GM21529 (cell line): ENCODE data around the gene PUSL1.

ENCODE experiments used
- ATAC-seq: cut with Tn5 transposase; IDR thresholded peaks from one replicate; pipeline ENCODE4 v1.9.1; 2021; ENCODE audit not compliant: unreplicated experiment

Gene PUSL1

DNA sequence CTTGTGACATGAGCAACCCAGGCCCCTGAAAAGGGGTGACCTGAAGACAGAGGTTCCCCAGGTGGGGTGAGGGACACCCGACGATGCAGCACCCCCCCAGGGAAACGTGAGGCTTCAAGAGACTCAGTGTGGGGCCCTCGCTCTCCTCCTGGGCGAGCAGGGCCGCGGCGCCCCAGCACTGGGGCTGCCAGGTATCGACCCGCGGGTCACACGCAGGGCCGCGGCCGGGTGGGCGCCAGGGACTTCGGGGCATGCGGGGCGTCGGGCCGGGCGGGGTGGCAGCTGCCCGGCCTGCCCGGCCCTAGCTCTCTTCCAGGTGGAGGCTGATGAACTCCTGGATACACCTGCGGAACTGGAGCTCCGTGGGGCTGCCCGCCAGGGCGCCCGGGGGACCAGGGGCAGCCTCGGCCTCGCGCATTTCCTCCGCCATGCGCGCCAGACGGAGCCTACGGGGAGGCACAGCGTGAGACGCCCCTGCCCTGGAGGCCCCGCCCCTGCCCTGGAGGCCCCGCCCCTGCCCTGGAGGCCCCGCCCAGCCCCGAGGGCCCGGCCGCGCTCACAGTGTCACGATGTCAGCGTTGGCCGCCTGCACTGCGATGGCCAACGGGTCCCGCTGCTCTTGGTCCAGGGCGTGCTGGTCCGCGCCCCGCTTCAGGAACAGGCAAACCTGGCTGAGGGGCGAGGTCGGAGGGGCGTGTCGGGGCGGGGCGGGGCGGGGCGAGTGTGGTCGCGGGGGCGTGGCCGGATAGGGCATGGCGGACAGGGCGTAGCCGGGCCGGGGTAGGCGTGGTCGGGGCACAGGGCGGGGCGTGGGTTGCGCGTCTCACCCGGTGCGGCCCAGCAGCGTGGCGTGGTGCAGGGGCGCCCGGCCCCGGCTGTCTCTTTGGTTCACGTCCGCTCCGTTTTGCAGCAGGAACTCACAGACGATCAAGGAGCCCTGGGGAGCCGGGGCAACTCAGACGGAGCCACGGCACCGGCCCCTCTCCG is 14.8 kb upstream of the PUSL1 start:
- ATAC-seq, result no peak

- ATAC-seq, result no peak
These were observed 14.0 kb upstream of the PUSL1 start for GRCh38 chr1:1294250-1294890.

DNA sequence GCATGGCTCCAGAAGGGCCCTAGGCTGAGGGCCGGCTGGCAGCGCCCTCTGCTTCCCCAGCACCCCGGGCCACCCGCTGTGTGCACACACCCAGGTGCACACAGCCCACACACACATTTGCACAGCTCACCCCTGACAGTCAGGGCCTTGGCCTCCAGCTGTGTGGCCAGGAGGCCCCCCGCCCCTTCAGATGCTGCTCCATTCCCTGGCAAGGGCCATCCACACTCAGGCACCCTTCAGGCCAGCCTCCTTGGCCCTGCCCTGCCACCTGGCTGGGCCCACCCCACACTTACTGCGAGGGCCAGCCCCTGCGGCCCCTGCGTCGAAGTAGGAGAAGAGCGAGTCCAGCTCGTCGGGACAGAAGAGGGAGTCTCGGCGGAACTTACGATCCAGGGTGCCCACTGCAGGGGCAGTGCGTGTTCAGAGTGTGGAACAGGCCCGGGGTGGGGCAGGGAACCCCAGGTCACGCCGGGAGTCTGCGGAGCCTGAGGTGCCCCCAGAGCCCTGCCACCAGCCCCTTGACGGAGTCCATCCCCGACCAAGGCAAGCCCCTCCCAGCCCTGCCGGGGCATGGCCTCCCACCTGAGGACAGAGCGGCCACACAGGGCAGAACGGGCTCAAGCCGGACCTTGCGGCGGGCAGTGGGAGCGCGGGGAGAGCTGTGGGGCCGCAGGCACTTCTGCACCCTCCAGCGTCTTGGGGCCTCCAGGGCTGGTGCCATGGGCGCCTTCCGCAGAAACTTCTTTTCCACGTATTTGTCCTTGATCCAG is 13.1 kb upstream of the PUSL1 start:
- ATAC-seq, result no peak

DNA sequence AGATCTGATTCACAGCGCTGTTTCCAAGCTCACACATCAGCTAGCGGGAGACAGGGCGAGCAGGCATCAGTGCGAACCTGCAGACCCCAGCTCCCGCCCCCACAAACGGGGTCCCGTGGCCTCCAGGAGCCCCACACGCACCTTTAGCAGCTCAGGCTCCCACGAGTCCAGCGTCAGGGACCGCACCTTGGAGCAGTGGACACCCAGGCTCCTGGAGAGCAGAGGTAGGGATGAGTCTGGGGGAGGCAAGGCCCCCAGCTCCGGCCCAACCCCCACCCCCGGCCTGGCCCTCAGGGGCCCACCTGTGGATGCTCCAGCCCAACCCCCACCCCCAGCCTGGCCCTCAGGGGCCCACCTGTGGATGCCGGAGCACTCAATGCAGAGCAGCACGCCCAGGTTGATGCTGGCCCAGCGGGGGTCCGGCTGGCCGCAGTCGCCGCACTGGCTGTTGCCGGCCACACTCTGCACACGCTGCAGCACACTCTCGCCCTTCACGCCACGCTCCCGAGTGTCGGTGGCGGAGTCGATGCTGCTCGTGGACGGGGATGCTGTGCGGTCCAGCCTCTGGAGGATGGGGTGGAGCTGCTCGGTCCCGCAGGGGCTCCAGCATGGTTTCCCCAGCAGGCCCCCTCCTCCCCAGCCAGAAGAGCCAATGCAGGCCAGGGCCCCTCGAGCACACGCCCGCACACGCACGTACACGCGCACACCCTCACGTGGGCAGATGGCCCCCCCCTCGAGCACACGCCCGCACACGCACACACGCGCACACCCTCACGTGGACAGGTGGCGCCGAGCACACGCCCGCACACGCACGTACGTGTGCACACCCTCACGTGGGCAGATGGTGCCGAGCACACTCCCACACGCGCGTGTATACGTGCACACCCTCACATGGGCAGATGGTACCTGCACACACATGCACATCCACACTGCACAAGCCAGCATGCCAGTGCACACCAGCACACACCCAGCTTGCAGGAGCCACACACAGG is 12.0 kb upstream of the PUSL1 start:
- no peak for ATAC-seq

DNA sequence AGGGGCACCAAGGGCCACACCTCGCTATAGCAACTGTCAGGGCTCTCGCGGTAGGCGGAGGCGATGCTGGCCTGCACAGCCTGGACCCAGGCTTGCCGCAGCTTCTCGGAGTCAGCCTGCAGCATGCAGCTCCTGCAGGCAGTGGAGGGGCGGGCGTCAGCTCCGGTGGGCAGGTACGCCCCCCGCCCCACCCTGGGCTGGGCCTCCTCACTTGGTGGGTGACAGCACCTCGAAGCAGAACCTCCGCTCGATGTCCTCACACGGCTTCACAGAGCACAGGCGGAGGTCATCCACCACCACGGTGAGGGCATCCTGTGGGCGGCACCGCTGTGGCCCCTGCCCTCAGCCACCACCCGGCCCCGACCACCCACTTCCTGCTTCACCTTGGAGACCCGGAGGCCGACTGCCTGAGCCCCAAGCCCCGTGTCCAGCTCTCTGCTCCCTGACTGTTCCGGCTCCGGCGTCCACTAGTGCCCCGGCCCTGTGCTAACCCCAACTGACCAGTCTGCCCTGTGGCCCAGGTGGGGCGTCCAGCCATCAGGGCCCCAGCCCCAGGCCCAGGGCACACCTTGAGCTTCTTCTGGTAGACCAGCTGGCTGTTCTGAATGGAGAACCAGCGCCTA is 10.5 kb upstream of the PUSL1 start:
- no peak for ATAC-seq

DNA sequence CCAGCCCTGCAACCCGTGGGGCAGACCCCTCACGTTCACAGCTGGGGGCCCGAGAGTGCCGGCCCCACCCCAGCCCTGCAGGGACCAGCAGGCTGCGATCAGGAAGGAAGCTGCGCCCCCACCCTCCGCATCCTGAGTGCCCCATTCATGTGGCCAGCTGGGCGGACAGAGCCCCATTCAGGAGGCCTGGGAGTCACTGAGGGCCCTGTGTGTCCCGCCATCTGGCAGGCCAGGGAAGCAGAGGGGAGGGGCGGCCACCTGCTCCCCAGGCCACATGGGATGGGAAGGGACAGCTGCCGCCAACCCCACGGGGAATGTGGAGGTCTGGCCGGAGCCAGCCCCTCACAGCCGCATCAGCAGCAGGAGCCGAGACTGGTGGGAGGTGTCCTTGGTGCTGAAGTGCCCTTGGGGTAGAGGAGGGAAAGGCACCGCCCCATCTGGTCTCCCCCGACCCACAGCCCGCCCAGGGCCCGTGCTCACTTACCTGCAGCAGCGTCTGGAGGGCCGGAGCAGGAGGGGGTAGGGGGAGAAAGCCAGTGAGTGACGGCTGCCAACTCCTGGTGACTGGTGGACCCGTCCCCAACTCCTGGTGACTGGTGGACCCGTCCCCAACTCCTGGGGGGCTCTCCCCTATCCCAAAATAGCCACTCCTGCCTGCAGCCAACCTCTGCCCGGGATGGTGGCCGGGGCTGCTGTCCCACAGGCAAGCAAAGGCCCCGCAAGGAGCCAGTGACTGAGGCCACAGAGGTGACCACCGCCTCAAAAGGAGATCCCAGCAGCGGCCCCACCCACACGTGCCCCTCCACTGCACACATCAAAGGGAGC is 9.3 kb upstream of the PUSL1 start:
- ATAC-seq, result no peak

DNA sequence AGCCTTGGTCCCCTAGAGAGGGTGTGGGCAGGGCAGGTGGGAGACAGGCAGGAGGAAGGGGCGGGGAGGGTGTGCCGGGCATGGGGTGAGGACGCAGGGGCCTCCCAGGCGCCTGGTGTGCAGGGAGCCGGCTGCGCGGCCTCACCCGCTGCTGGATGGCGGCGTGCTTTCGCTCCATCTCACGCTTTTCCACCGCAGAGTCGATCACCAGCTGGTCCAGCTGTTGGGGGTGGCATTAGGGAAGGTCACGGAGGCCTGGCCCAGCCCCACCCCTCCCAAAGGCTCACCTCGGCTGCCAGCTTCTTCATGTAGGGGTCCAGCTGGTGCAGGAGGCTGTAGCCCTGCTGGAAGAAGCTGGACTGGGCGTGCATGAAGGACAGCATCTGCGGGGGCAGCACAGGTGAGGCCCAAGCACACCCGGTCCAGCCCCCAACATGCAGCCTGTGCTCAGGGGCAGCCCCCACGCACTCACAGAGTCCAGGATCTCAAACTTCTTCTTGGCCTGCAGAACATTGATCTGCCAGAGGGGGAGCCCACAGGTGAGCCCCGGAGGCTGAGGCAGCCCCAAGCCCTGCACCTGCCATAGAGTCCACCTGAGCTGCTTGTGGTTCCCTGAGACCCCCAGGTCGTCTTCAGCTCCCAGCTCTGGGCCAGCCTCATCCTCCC is 8.6 kb upstream of the PUSL1 start:
- no peak for ATAC-seq

- no peak for ATAC-seq
These were observed 8.1 kb upstream of the PUSL1 start for GRCh38 chr1:1300352-1300739.

GRCh38 chr1:1302006-1302430 is 6.4 kb upstream of the PUSL1 start:
- no peak for ATAC-seq

DNA sequence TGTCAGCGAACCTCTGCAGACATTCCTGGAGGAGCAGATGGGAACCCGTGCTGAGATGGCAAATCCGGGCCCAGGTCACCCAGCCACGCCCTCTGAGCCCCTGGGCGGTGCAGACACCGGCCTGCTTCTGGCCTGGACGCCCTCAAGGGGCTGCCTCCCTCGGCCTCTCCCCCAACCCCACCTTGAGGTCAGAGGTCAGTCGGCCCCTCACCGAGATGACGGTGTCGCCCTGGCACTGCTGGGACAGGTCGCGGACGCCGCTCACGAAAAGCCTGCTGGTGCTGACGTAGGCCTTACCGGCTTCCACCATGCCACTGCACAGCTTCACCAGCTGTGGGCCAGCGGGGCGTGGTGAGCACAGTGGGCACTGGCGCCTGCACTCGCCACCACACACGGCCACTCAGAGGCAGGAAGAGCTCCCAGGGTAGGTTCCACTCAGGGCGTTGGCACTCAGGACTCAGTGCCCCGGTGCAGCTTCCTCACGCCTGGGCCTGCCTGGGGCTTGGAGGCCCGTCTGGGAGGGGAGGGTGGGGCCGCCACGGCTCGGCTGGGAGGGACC is 5.4 kb upstream of the PUSL1 start:
- no peak for ATAC-seq

DNA sequence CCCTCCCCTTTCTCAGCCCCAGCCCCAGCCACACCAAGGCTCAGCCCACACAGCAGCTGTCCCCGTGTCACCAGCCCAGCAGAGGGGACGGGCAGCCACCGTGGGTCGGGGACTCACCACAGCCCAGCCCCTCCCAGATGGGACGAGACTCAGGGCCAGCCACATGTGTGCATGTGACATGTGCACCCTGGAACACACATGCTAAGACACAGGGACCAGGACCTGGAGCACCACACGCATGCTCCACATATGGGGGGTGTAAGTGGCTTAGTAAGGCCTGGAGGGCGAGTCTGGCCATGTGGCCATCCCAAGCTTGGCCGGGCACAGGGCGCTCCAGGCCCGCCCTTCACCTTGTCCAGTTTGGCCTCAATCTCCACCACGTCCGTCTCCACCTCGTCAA is 4.7 kb upstream of the PUSL1 start:
- no peak for ATAC-seq

DNA sequence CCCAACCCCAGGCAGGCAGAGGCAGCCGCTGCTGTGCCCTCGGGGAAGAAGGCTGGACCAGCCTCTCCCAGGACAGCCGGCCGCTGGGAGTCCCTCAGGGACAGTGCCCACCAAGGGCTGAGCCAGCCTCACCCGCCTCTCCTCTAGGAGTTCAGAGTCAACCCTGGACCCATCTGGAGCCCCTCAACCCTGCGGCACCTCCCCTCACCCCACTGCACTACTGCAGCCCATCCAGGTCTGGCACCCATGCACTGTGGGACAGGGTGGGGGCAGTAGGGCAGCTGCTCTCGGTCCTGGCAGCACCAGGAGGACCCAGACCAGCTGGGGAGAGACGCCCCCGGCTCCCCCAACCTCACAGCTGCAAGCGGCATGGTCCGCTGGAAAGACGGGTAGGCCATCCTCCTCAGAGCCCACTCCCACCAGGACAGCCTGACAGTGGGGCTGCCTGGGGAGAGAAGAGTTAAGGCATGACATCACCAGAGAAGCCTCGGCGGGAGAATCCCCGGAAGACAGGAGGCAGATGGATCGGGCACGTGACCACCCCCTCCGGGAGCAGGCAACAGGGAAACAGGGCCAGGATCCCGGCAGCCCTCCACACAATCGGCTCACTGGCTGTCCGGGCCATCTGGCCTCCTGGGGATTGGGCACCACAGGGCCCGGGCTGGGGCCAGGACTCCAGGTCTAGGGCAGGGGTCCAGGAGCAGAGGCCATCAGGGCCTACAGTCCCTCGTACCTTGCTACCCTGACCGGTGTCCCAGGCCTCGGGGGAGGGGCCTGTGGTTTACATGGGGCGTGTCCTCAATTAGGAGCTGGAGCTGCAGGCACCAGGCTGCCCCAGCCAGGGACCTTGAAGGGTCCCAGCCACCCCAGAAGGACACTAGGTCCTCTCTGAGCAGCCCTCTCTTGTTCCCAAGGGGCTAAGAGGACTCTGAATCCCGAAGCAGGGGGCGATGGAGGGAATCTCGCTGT is 3.8 kb upstream of the PUSL1 start:
- no peak for ATAC-seq

DNA sequence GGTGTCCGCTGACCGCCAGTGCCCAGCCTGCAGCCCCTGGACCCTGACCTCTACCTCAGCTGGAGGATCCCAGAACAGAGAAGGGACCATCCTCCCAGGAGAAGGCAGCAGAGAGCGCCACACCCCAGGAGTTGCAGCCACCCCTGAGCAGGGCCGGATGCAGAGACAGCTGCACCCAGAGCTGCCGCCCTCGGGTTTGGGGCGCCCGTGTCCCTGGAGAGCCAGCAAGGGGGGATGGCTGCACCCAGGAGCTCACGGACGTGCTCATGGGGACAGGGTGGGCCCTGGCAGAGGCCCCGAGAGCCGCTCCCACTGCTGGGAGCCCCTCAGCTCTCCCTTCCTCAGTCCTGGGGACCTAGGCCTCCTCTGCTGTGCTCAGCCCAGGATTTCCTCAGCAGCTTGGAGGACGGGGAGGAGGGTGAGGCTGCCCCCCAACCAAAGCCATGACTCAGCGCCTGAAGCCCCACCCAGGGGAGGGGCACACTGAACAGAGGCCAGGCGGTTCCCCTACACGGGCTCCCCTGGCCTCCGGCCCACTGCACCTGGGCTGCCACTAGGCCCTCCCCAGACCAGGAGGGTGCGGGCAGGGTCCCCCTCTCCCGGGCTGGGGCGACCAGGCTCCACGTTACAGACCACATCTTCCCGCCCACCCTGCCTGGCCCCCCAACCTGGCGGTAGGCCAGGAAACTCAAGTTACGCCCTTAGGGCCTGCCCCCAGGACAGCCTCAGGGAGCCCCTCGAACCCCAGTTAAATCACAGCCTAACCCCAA is 2.9 kb upstream of the PUSL1 start:
- ATAC-seq, result no peak

DNA sequence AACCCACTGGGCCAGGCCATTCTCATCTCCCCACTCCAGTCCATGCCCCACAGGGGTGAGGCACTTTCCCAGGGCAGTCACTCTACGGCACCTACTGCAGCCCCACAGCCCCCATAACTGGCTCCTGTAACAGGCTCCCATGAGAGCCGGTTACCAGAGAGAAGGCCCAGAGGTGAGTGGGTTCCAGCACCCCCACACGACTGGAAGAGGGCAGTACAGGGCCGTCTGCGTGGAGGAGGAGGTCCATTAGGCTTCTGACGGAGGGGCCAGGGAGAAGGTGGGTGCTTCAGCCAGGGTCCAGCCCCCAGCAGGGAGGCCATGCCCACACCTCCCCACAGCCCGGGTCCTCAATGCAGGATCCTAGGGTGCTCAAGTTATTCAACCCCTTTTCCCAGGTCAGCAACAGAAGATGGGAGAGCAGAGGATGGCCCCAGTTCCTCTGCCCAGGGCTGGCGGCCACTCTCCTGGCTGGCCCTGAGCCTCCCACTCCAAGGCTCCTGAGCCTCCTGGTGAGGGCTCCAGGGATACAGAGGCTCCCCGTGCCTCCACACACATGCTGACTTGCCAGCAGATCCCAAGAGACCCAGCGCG is 2.2 kb upstream of the PUSL1 start:
- ATAC-seq, result no peak

- no peak for ATAC-seq
These were observed 1.6 kb upstream of the PUSL1 start for GRCh38 chr1:1306661-1307260.
